ENCODE results near the gene ARFGEF3. TPM values are rescaled to one million over a fixed set of nuclear protein-coding genes. Genes with fewer than 3 reads are reported as not detected.

The ARFGEF3 gene
- total and polyA plus RNA-seq, 4 donors, result 0.06 to 0.33 (median 0.16) TPM

DNA sequence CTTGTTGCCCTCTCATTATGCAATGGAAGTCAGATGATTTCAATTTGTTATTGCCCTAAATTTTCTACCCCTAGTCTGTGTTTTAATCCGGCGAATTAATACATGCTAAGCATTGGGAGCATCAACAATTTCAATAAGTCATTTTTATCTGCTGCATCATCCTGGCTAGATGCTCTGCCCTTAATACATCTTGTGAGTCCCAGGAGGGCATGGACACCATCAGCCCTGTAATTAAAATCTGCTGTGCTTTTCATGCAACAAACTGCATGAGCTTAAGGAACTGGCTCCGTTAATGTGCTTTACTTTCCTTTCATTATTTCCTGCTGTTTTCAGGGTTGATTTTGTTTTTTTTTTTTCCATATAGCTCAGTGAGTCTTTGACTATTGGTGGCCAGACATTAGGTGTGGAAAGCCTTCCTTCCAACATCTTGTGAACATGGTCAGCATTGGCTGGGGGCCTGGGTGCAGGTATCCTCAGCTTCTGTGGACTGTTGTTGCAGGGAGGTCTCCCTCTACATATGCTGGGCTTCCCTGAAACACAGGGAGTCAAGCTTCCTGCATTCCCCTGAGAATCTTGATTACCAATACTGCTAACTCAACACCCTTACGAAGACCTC is 65.1 kb downstream of the ARFGEF3 start:
- no peak overlapping the region for H3K9ac ChIP-seq (ENCODE audit: low read depth in 1 of 2, low read length in 2 of 2)
- H3K27me3 ChIP-seq (ENCODE audit: control insufficient read depth in 4 of 4, insufficient read depth in 4 of 4, low read length in 3 of 4), result no peaks in the 10 kb centered on the region
- no peaks in the 10 kb centered on the region for H3K9me3 ChIP-seq (ENCODE audit: control insufficient read depth in 4 of 4, low read length in 3 of 4)
- H3K27ac ChIP-seq (ENCODE audit: low read depth in 1 of 2, low read length in 2 of 2), result no peak overlapping the region
- peaks cover 0 to 4% (median 0%) of the 10 kb centered on the region in 4 donors for H3K4me1 ChIP-seq (ENCODE audit: control insufficient read depth in 4 of 4, insufficient read depth in 4 of 4, low read length in 3 of 4)
- DNase-seq (ENCODE audit: low spot score), result no peak
- WGBS, result 85% methylated on average over 4 of the region's 4 CpGs
- H3K36me3 ChIP-seq (ENCODE audit: control insufficient read depth in 4 of 4, insufficient read depth in 3 of 4, low read depth in 1 of 4, low read length in 3 of 4), result no peaks in the 10 kb centered on the region
- H3K4me3 ChIP-seq (ENCODE audit: low read depth in 1 of 3, low read length in 3 of 3), result no peak overlapping the region
- TF ChIP-seq, protein P1, sequence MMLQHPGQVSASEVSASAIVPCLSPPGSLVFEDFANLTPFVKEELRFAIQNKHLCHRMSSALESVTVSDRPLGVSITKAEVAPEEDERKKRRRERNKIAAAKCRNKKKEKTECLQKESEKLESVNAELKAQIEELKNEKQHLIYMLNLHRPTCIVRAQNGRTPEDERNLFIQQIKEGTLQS (IDR thresholded peaks at IDR 0.05), result no peak
- TF ChIP-seq FOXA2 (IDR thresholded peaks at IDR 0.05) (no peak), NR2F2 (IDR thresholded peaks at IDR 0.05) (no peak), JUND (IDR thresholded peaks at IDR 0.05) (no peak), RXRA (IDR thresholded peaks at IDR 0.05) (no peak), RAD21 (IDR thresholded peaks at IDR 0.05) (no peak), YY1 (IDR thresholded peaks at IDR 0.05) (no peak), EGR1 (IDR thresholded peaks at IDR 0.05; ENCODE audit: low read depth in 2 of 2) (no peak), TAF1 (conservative IDR thresholded peaks at IDR 0.05) (no peak), HNF4A (conservative IDR thresholded peaks at IDR 0.05) (no peak), HNF4G (IDR thresholded peaks at IDR 0.05) (no peak)
- TF ChIP-seq, protein P2, sequence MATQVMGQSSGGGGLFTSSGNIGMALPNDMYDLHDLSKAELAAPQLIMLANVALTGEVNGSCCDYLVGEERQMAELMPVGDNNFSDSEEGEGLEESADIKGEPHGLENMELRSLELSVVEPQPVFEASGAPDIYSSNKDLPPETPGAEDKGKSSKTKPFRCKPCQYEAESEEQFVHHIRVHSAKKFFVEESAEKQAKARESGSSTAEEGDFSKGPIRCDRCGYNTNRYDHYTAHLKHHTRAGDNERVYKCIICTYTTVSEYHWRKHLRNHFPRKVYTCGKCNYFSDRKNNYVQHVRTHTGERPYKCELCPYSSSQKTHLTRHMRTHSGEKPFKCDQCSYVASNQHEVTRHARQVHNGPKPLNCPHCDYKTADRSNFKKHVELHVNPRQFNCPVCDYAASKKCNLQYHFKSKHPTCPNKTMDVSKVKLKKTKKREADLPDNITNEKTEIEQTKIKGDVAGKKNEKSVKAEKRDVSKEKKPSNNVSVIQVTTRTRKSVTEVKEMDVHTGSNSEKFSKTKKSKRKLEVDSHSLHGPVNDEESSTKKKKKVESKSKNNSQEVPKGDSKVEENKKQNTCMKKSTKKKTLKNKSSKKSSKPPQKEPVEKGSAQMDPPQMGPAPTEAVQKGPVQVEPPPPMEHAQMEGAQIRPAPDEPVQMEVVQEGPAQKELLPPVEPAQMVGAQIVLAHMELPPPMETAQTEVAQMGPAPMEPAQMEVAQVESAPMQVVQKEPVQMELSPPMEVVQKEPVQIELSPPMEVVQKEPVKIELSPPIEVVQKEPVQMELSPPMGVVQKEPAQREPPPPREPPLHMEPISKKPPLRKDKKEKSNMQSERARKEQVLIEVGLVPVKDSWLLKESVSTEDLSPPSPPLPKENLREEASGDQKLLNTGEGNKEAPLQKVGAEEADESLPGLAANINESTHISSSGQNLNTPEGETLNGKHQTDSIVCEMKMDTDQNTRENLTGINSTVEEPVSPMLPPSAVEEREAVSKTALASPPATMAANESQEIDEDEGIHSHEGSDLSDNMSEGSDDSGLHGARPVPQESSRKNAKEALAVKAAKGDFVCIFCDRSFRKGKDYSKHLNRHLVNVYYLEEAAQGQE (IDR thresholded peaks at IDR 0.05), result no peak
- TF ChIP-seq, protein P3, sequence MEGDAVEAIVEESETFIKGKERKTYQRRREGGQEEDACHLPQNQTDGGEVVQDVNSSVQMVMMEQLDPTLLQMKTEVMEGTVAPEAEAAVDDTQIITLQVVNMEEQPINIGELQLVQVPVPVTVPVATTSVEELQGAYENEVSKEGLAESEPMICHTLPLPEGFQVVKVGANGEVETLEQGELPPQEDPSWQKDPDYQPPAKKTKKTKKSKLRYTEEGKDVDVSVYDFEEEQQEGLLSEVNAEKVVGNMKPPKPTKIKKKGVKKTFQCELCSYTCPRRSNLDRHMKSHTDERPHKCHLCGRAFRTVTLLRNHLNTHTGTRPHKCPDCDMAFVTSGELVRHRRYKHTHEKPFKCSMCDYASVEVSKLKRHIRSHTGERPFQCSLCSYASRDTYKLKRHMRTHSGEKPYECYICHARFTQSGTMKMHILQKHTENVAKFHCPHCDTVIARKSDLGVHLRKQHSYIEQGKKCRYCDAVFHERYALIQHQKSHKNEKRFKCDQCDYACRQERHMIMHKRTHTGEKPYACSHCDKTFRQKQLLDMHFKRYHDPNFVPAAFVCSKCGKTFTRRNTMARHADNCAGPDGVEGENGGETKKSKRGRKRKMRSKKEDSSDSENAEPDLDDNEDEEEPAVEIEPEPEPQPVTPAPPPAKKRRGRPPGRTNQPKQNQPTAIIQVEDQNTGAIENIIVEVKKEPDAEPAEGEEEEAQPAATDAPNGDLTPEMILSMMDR (IDR thresholded peaks at IDR 0.05; ENCODE audit: low read depth, low read length, missing input control), result no peak

DNA sequence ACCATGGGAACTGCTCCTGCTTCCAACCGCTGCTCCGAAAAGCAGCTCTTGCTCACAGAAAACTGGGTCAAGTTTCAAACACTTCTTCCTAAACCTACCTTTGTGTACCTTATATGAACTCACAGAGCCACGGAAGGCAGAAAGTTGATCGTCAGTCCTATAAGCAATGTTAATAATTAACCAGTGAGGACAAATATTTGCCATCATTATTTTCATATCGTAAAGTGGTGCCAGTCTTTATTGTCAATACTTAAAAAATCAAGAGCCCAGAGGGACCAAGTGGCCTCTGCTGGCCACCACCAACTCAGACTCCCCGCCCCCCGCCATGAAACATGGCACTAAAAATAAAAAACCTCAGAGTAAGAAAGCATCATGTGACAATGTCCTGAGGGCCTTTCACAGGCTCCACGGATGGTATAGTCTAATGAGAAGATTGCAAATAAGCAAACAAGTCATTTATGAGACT is 65.6 kb downstream of the ARFGEF3 start:
- Histone ChIP-seq H3K27ac (ENCODE audit: low read depth in 1 of 2, low read length in 2 of 2) (no peak overlapping the region), H3K36me3 (ENCODE audit: control insufficient read depth in 4 of 4, insufficient read depth in 3 of 4, low read depth in 1 of 4, low read length in 3 of 4) (no peaks in the 10 kb centered on the region)

More for the DNA sequence above, 65.6 kb downstream of the ARFGEF3 start:
- H3K4me3 ChIP-seq (ENCODE audit: low read depth in 1 of 3, low read length in 3 of 3), result no peak overlapping the region
- H3K9ac ChIP-seq (ENCODE audit: low read depth in 1 of 2, low read length in 2 of 2), result no peak overlapping the region
- no peak for DNase-seq (ENCODE audit: low spot score)
- TF ChIP-seq FOXA1 (IDR thresholded peaks at IDR 0.05) (no peak), HNF4A (conservative IDR thresholded peaks at IDR 0.05) (no peak), RXRA (IDR thresholded peaks at IDR 0.05) (no peak)
- 51% methylated on average over 8 of the region's 8 CpGs for WGBS
- peaks cover 0 to 4% (median 0%) of the 10 kb centered on the region in 4 donors for H3K4me1 ChIP-seq (ENCODE audit: control insufficient read depth in 4 of 4, insufficient read depth in 4 of 4, low read length in 3 of 4)
- H3K9me3 ChIP-seq (ENCODE audit: control insufficient read depth in 4 of 4, low read length in 3 of 4), result no peaks in the 10 kb centered on the region
- H3K27me3 ChIP-seq (ENCODE audit: control insufficient read depth in 4 of 4, insufficient read depth in 4 of 4, low read length in 3 of 4), result no peaks in the 10 kb centered on the region
